Esophagus muscularis mucosa (tissue), 4 donors: ENCODE data around the gene ADCY3. TPM values are rescaled to one million over a fixed set of nuclear protein-coding genes. Genes with fewer than 3 reads are reported as not detected.

Source experiments
- DNase-seq: peaks from one replicate; pipeline ENCODE4 v3.0.0-alpha.2; 2017; ENCODE audit errors: extremely low spot score
- H3K27ac ChIP-seq, 4 donors: fragments of 200-600 bp; sonication (generic); replicated peaks in 1 of 4; 1 replicate in 3 of 4; 2 replicates in 1 of 4; pipeline ENCODE4 v1.5.1; 2016 to 2019; ENCODE audit warnings: mild to moderate bottlenecking in 1 of 4
- H3K27me3 ChIP-seq, 4 donors: fragments of 200-600 bp; sonication (generic); one replicate each; pipeline versions ENCODE4 v1.5.1 to v1.6.0; 2016 to 2019
- H3K36me3 ChIP-seq, 4 donors: fragments of 200-600 bp; sonication (generic); one replicate each; pipeline ENCODE4 v1.5.1; 2016 to 2019
- H3K4me1 ChIP-seq, 4 donors: fragments of 200-600 bp; sonication (generic); one replicate each; pipeline ENCODE4 v1.5.1; 2016 to 2019
- H3K4me3 ChIP-seq, 4 donors: fragments of 200-600 bp; sonication (generic); 1 replicate in 2 of 4; 2 replicates in 2 of 4; pipeline ENCODE4 v1.5.1; 2016 to 2019; ENCODE audit warnings: mild to moderate bottlenecking in 4 of 4, moderate library complexity in 1 of 4
- H3K9me3 ChIP-seq, 4 donors: fragments of 200-600 bp; sonication (generic); 1 replicate in 3 of 4; 2 replicates in 1 of 4; pipeline ENCODE4 v1.5.1; 2016 to 2019
- EP300 ChIP-seq: sonication (generic); formaldehyde crosslinking; IDR thresholded peaks from one replicate; pipeline ENCODE4 v1.6.1; 2017; ENCODE audit warnings: antibody characterized with exemption
- POLR2A ChIP-seq: fragments of 450-650 bp; IDR thresholded peaks from one replicate; pipeline ENCODE4 v1.6.1; 2017; ENCODE audit warnings: antibody characterized with exemption, moderate library complexity, mild to moderate bottlenecking, low read depth
- POLR2AphosphoS5 ChIP-seq, 2 donors: sonication (generic); formaldehyde crosslinking; IDR thresholded peaks; one replicate each; pipeline ENCODE4 v1.6.1; 2017; ENCODE audit warnings: antibody characterized with exemption in 2 of 2
- WGBS: methylation state at CpG from one replicate; pipeline ENCODE4 v1.1.5; 2018; 5-methylcytosine and 5-hydroxymethylcytosine counted together
- intact Hi-C: fragments of 100-400 bp; cut with DNase I; formaldehyde crosslinking; loops from one replicate; pipeline ENCODE4 v1.15.1; 2023
- small RNA-seq, 3 donors: library from RNA; depleted of rRNA; stranded (forward); fragments of <200 nt; gene quantifications; one replicate each; pipeline ENCODE3, GENCODE V24; 2016
- total RNA-seq, 4 donors: library from RNA; depleted of rRNA; stranded (reverse); fragments of >200 nt; gene quantifications; one replicate each; pipeline versions ENCODE4 v1.1.0 to v1.2.1, GENCODE V29; 2016
- TF ChIP-seq, protein P1 (sequence below), 3 experiments: fragments of 200-600 bp in 2 of 3; fragments of 450-650 bp in 1 of 3; sonication (generic) in 2 of 3; IDR thresholded peaks; one replicate each; pipeline ENCODE4 v1.5.1; 2017 to 2019; ENCODE audit warnings: antibody characterized with exemption in 3 of 3, mild to moderate bottlenecking in 2 of 3, moderate library complexity in 1 of 3

Gene ADCY3
- total RNA-seq, 4 donors from 2014 or later, result 21.2 to 70.6 (median 53.8) TPM

DNA sequence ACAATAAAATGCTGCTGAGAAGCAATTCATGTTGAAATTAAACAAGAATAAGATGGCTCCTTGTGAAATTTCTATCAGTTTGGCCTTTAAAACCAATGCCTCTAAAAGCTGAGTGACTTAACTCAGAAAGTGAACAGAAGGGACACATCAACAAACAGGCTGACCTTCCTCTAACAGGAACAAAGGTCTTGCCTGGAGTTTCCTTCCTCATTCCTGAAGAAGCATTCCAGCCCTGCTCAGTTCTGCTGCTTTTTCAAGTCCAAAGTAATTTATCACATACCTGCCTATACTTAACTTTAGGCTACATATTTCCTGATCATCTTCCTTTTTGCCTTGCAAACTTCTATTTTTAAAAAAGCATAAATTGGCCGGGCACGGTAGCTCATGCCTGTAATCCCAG lies 140.9 kb downstream of the ADCY3 start:
- no peak overlapping the region for H3K4me3 ChIP-seq
- DNase-seq, result no peak
- TF ChIP-seq EP300 (no peak), POLR2AphosphoS5 (IDR thresholded peaks at IDR 0.05) (no peak), POLR2A (no peak)
- TF ChIP-seq, protein P1, sequence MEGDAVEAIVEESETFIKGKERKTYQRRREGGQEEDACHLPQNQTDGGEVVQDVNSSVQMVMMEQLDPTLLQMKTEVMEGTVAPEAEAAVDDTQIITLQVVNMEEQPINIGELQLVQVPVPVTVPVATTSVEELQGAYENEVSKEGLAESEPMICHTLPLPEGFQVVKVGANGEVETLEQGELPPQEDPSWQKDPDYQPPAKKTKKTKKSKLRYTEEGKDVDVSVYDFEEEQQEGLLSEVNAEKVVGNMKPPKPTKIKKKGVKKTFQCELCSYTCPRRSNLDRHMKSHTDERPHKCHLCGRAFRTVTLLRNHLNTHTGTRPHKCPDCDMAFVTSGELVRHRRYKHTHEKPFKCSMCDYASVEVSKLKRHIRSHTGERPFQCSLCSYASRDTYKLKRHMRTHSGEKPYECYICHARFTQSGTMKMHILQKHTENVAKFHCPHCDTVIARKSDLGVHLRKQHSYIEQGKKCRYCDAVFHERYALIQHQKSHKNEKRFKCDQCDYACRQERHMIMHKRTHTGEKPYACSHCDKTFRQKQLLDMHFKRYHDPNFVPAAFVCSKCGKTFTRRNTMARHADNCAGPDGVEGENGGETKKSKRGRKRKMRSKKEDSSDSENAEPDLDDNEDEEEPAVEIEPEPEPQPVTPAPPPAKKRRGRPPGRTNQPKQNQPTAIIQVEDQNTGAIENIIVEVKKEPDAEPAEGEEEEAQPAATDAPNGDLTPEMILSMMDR (IDR thresholded peaks at IDR 0.05), result no peak
- no peaks in the 10 kb centered on the region for H3K27me3 ChIP-seq
- H3K9me3 ChIP-seq, result no peaks in the 10 kb centered on the region
- intact Hi-C loops, result no loop called here
- no peaks in the 10 kb centered on the region for H3K4me1 ChIP-seq
- no peaks in the 10 kb centered on the region for H3K36me3 ChIP-seq
- 78% methylated on average over 2 of the region's 2 CpGs for WGBS
- no peak overlapping the region for H3K27ac ChIP-seq

DNA sequence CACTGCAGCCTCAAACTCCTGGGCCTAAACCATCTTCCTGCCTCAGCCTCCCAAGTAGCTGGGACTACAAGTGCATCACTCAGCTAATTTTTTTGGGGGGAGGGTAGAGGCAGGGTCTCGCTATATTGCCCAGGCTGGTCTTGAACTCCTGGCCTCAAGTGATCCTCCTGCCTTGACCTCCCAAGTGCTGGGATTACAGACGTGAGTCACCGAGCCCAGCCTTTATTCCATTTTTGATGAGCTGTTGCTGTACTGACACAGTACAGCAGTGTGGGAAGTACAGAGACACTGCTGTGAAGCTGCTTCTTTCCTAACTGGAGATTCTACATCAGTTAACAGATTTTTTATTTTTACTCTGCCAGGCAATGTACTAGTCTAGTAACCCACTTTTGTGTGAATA lies 145.7 kb downstream of the ADCY3 start:
- Histone ChIP-seq H3K27ac (no peak overlapping the region), H3K9me3 (no peaks in the 10 kb centered on the region), H3K4me3 (no peak overlapping the region), H3K36me3 (peaks cover 5 to 16% (median 14%) of the 10 kb centered on the region in 4 donors), H3K4me1 (no peaks in the 10 kb centered on the region), H3K27me3 (no peaks in the 10 kb centered on the region)
- WGBS, result 83% methylated on average over 3 of the region's 3 CpGs
- TF ChIP-seq POLR2AphosphoS5 (IDR thresholded peaks at IDR 0.05), result no peak
- no peak for DNase-seq
- intact Hi-C loops, result no loop called here

DNA sequence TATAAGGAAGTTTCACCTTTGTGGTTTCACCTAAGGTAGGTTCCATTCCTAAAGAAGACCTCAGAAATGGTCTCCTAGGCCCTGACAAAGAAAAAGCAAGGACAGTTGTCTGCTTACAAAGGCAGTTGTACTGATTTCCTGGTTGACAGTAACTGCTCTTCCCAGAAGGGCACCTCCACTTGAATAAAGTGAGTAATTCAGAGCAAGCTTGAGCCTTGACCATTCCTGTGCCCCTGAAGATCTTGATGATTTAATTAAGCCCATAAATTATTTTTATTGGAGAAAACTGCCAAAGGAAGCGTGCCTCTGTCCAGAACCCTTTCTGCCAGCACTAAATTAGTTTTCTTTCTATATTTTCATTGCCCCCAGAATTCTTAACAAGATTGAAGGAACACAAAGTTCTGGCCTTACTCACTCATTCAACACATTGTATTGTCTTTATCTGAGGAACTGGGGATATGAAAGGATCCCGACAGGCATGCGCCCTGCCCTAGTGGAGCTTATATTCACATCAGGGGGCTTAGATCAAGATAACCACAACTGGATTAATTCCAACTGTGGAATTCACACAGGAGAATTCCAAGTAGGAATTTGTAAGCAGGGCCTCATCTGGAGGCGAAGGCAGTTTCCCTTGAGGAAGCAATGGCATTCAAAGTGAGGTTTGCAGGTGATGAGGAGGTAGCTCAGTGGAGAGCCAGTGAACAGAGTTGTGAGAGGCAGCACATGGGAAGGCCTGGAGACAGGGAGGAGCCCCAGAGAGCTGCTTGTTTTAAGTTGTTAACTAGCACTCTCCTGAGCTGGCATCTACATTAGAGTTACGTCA lies 148.1 kb downstream of the ADCY3 start:
- intact Hi-C loops, result no loop called here
- peaks cover 6 to 35% (median 26%) of the 10 kb centered on the region in 4 donors for H3K36me3 ChIP-seq
- H3K4me1 ChIP-seq, result peaks cover 0 to 5% (median 0%) of the 10 kb centered on the region in 4 donors
- H3K27ac ChIP-seq, result no peak overlapping the region
- no peak overlapping the region for H3K4me3 ChIP-seq
- TF ChIP-seq EP300 (no peak), POLR2A (no peak), POLR2AphosphoS5 (IDR thresholded peaks at IDR 0.05) (no peak)
- TF ChIP-seq, protein P1 (IDR thresholded peaks at IDR 0.05), result no peak
- H3K9me3 ChIP-seq, result no peaks in the 10 kb centered on the region
- H3K27me3 ChIP-seq, result no peaks in the 10 kb centered on the region
- no peak for DNase-seq
- WGBS, result 91% methylated on average over 5 of the region's 5 CpGs

DNA sequence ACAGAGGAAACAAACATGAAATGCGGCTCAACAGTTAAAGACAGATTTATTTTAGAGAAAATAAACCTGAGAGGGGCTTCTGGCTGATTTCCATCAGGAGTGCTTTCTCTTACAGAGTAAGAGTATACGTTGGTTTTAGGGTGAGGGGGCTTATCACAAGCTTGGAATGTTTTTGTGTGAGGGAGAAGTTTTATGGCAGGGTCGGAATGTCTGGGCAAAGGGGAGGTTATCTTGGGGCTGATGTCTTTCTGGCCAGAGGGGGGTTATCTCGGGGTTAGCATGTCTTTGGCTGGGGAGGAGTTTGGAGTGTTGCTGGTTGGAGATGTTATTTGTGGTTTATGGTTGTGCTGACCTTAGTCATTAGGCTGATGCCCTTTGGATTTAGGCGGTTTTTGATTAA lies 149.0 kb downstream of the ADCY3 start:
- DNase-seq, result no peak
- intact Hi-C loops, result no loop called here
- H3K36me3 ChIP-seq, result peaks cover 6 to 44% (median 33%) of the 10 kb centered on the region in 4 donors
- peaks cover 0 to 5% (median 0%) of the 10 kb centered on the region in 4 donors for H3K4me1 ChIP-seq
- no peaks in the 10 kb centered on the region for H3K9me3 ChIP-seq
- WGBS, result 90% methylated on average over 5 of the region's 5 CpGs
- no peaks in the 10 kb centered on the region for H3K27me3 ChIP-seq
- no peak overlapping the region for H3K4me3 ChIP-seq
- no peak for TF ChIP-seq POLR2AphosphoS5 (IDR thresholded peaks at IDR 0.05)
- TF ChIP-seq EP300, result no peak
- TF ChIP-seq, protein P1 (IDR thresholded peaks at IDR 0.05), result no peak
- no peak for TF ChIP-seq POLR2A
- no peak overlapping the region for H3K27ac ChIP-seq

Small RNAs within 50 kb of the gene (small RNA-seq; reads per million reads assigned to genes)
- 0 reads per million in 3 donors for gene AC013267.1
- gene RF00016, result 0 reads per million in 3 donors

Other genes with a start within 250 kb of the ADCY3 start
- 10 to 100 TPM in 3 of 4 donors, 1 to 10 TPM in 1; 8.1 to 20.4 (median 15.6) TPM for gene PTRHD1, start 126.8 kb downstream of the ADCY3 start, total RNA-seq
- 1 to 10 TPM; 1.2 to 2.7 (median 1.4) TPM for gene CENPO, start 126.8 kb downstream of the ADCY3 start, total RNA-seq
- 1 to 10 TPM; 5.8 to 8.6 (median 7.5) TPM for gene DNAJC27, start 51.7 kb upstream of the ADCY3 start, total RNA-seq
- 1 to 10 TPM in 2 of 4 donors, under 1 TPM in 2; 0.65 to 2.9 (median 1.00) TPM for gene EFR3B, start 121.8 kb upstream of the ADCY3 start, total RNA-seq
- gene POMC, start 248.3 kb upstream of the ADCY3 start, total RNA-seq, result 10 to 100 TPM in 2 of 4 donors, 1 to 10 TPM in 2; 8.3 to 30.3 (median 10.6) TPM